Measurements from ENCODE around the gene SCNN1B.
"Not testable (repeated sequence)": the region's sequence is repeated elsewhere in the genome, so short reads cannot be mapped to it uniquely, and the experiment has no call there.

SCNN1B gene

GRCh38 chr16:23288726-23289512 is 13.2 kb upstream of the SCNN1B start:
- no peak for DNase-seq (ENCODE audit: low spot score)

GRCh38 chr16:23290189-23291062 is 11.7 kb upstream of the SCNN1B start:
- DNase-seq (ENCODE audit: low spot score): no peak

GRCh38 chr16:23293016-23293415 is 9.1 kb upstream of the SCNN1B start:
- no peak for DNase-seq (ENCODE audit: low spot score)

GRCh38 chr16:23294260-23294659 is 7.8 kb upstream of the SCNN1B start:
- DNase-seq (ENCODE audit: low spot score): no peak

- peak; percentile 69 for DNase-seq (ENCODE audit: low spot score)
Measured at GRCh38 chr16:23296994-23297393, 5.1 kb upstream of the SCNN1B start.

GRCh38 chr16:23298290-23298915 is 3.7 kb upstream of the SCNN1B start:
- DNase-seq (ENCODE audit: low spot score): peak; percentile 76

GRCh38 chr16:23299815-23300214 is 2.3 kb upstream of the SCNN1B start:
- not testable (repeated sequence) for DNase-seq (ENCODE audit: low spot score)

GRCh38 chr16:23301251-23302044 is 654 bp upstream of the SCNN1B start:
- DNase-seq (ENCODE audit: low spot score): no peak

GRCh38 chr16:23303685-23304084 is 1.6 kb downstream of the SCNN1B start:
- no peak for DNase-seq (ENCODE audit: low spot score)

- DNase-seq (ENCODE audit: low spot score): no peak
Measured at GRCh38 chr16:23304620-23305019, 2.5 kb downstream of the SCNN1B start.

- DNase-seq (ENCODE audit: low spot score): no peak
Measured at GRCh38 chr16:23306199-23307100, 4.3 kb downstream of the SCNN1B start.

- no peak for DNase-seq (ENCODE audit: low spot score)
Measured at GRCh38 chr16:23310217-23310616, 8.1 kb downstream of the SCNN1B start.

GRCh38 chr16:23310744-23311143 is 8.6 kb downstream of the SCNN1B start:
- no peak for DNase-seq (ENCODE audit: low spot score)

GRCh38 chr16:23316232-23316631 is 14.1 kb downstream of the SCNN1B start:
- DNase-seq (ENCODE audit: low spot score): no peak

- no peak for DNase-seq (ENCODE audit: low spot score)
Measured at GRCh38 chr16:23316634-23317265, 14.6 kb downstream of the SCNN1B start.

GRCh38 chr16:23317266-23317661 is 15.2 kb downstream of the SCNN1B start:
- DNase-seq (ENCODE audit: low spot score): no peak

- no peak for DNase-seq (ENCODE audit: low spot score)
Measured at GRCh38 chr16:23317751-23318150, 15.6 kb downstream of the SCNN1B start.

GRCh38 chr16:23318639-23319038 is 16.5 kb downstream of the SCNN1B start:
- DNase-seq (ENCODE audit: low spot score): no peak

- DNase-seq (ENCODE audit: low spot score): no peak
Measured at GRCh38 chr16:23319861-23320615, 17.9 kb downstream of the SCNN1B start.

GRCh38 chr16:23320693-23321092 is 18.6 kb downstream of the SCNN1B start:
- no peak for DNase-seq (ENCODE audit: low spot score)
